K562 (cell line): Measurements from ENCODE around the gene ZNF641. TPM values are rescaled to one million over a fixed set of nuclear protein-coding genes. Genes with fewer than 3 reads are reported as not detected.

Experiments
- CCNT2 ChIP-seq: IDR thresholded peaks from 2 replicates; pipeline ENCODE4 v1.6.1; 2011; ENCODE audit warnings: borderline replicate concordance, low read depth, mild to moderate bottlenecking, moderate library complexity, mixed read lengths, low read length; ENCODE audit not compliant: insufficient read length; ENCODE audit errors: extremely low read depth
- E4F1 ChIP-seq: fragments of 250-450 bp; sonication (Bioruptor Pico); IDR thresholded peaks from 2 replicates; pipeline ENCODE4 v1.5.0; 2021; ENCODE audit warnings: mild to moderate bottlenecking, borderline replicate concordance
- ESRRB ChIP-seq: fragments of 250-450 bp; sonication (Bioruptor Pico); IDR thresholded peaks from 2 replicates; pipeline ENCODE4 v1.5.0; 2020; ENCODE audit warnings: mild to moderate bottlenecking, moderate library complexity, borderline replicate concordance
- HNRNPLL ChIP-seq: fragments of 200-400 bp; formaldehyde crosslinking; IDR thresholded peaks from 2 replicates; pipeline ENCODE4 v1.6.1; 2017; ENCODE audit warnings: low read length, low read depth, mild to moderate bottlenecking; ENCODE audit not compliant: poor library complexity, severe bottlenecking
- KDM5B ChIP-seq: fragments of 200-600 bp; sonication (generic); IDR thresholded peaks from 2 replicates; pipeline ENCODE4 v1.6.1; 2012; ENCODE audit warnings: low read depth, mild to moderate bottlenecking, moderate library complexity, low read length, control low read depth, inconsistent platforms; ENCODE audit not compliant: insufficient replicate concordance
- MXD1 ChIP-seq: fragments of 250-450 bp; sonication (Bioruptor Pico); IDR thresholded peaks from 2 replicates; pipeline ENCODE4 v1.8.0; 2021; ENCODE audit warnings: borderline replicate concordance, mild to moderate bottlenecking, moderate library complexity; ENCODE audit not compliant: poor library complexity, severe bottlenecking
- NR3C1 ChIP-seq: sonication (generic); formaldehyde crosslinking; IDR thresholded peaks from 2 replicates; pipeline ENCODE4 v1.8.1; 2022; ENCODE audit warnings: missing genetic modification reagents
- PHF8 ChIP-seq: fragments of 200-600 bp; sonication (generic); IDR thresholded peaks from 2 replicates; pipeline ENCODE4 v1.6.1; 2012; ENCODE audit warnings: mixed run types, mild to moderate bottlenecking, inconsistent platforms, low read length, moderate library complexity, borderline replicate concordance
- SRF ChIP-seq, 2 experiments: fragments of 250-450, 450-650 bp in 1 of 2; sonication (Bioruptor Pico) in 1 of 2; sonication (generic) in 1 of 2; formaldehyde crosslinking; IDR thresholded peaks; 2 replicates each; pipeline versions ENCODE4 v1.5.0 to v1.5.1; 2020 to 2022; ENCODE audit warnings: mild to moderate bottlenecking in 1 of 2, missing genetic modification reagents in 1 of 2
- TAF1 ChIP-seq: IDR thresholded peaks from 2 replicates; pipeline ENCODE4 v1.6.1; 2011; ENCODE audit warnings: mild to moderate bottlenecking, low read length, moderate library complexity; ENCODE audit not compliant: insufficient read depth, control insufficient read depth, severe bottlenecking; ENCODE audit errors: extremely low read depth
- TAL1 ChIP-seq: fragments of 450-650 bp; IDR thresholded peaks from 2 replicates; pipeline ENCODE4 v1.6.1; 2016; ENCODE audit warnings: mild to moderate bottlenecking
- UBTF ChIP-seq, 2 experiments: IDR thresholded peaks; 2 replicates each; pipeline ENCODE4 v1.6.1; 2012; ENCODE audit warnings: improper control_type of control experiment in 2 of 2, low read depth in 2 of 2, low read length in 2 of 2, borderline replicate concordance in 1 of 2
- YY1 ChIP-seq, 3 experiments: IDR thresholded peaks; 2 replicates each; pipeline ENCODE4 v1.6.1; 2011; ENCODE audit warnings: low read length in 2 of 3, mild to moderate bottlenecking in 2 of 3, moderate library complexity in 2 of 3, borderline replicate concordance in 1 of 3, control low read depth in 1 of 3, low read depth in 1 of 3; ENCODE audit not compliant: insufficient read depth in 3 of 3, insufficient replicate concordance in 2 of 3, control insufficient read depth in 1 of 3, insufficient read length in 1 of 3; ENCODE audit errors: extremely low read depth in 1 of 3
- ZBTB17 ChIP-seq: fragments of 450-650 bp; formaldehyde crosslinking; IDR thresholded peaks from 2 replicates; pipeline ENCODE4 v1.4.0; 2020; ENCODE audit warnings: mild to moderate bottlenecking
- ZNF12 ChIP-seq: sonication (generic); formaldehyde crosslinking; IDR thresholded peaks from 2 replicates; pipeline ENCODE4 v1.4.0; 2020; ENCODE audit warnings: mild to moderate bottlenecking, missing genetic modification reagents
- ZNF561 ChIP-seq: fragments of 450-650 bp; formaldehyde crosslinking; conservative IDR thresholded peaks from 2 replicates; pipeline ENCODE4 v1.4.0; 2020; ENCODE audit warnings: mild to moderate bottlenecking, moderate library complexity
- ZNF639 ChIP-seq, 2 experiments: fragments of 200-800 bp in 1 of 2; sonication (Bioruptor generic) in 1 of 2; sonication (generic) in 1 of 2; formaldehyde crosslinking in 1 of 2; IDR thresholded peaks in 1 of 2; conservative IDR thresholded peaks in 1 of 2; 2 replicates each; pipeline versions ENCODE4 v1.5.0 to v1.6.1; 2016 to 2020; ENCODE audit warnings: missing compliant biosample characterization in 1 of 2, missing genetic modification characterization in 1 of 2, missing genetic modification reagents in 1 of 2
- polyA plus RNA-seq, 8 experiments: library from polyadenylated mRNA; depleted of rRNA in 4 of 8; stranded (reverse) in 5 of 8; unstranded in 3 of 8; fragments of >200 nt; fragmentation: Nextera tagmentation in 2 of 8; fragmentation: Illumina TruSeq in 1 of 8; extraction: Ambion mirVana in 2 of 8; extraction: Trizol in 1 of 8; gene quantifications; 2 replicates each; pipeline versions ENCODE4 v1.2.1 to v1.2.3, GENCODE V29; 2011 to 2014; ENCODE audit warnings: inconsistent platforms in 1 of 8, missing spikeins in 1 of 8
- total RNA-seq, 7 experiments: library from RNA; depleted of rRNA in 6 of 7; stranded (reverse); fragments of >200 nt in 6 of 7; fragmentation: Illumina TruSeq in 2 of 7; extraction: Trizol in 2 of 7; gene quantifications; 2 replicates each; pipeline versions ENCODE4 v1.2.1 to v1.2.3, GENCODE V29; 2011 to 2021; ENCODE audit warnings: low replicate concordance in 1 of 7

Gene ZNF641
- total and polyA plus RNA-seq, 9 of the 15 experiments (the other 6 are each of a cell fraction or from before 2014, with no cell fraction given): 2.5 to 15.6 (median 9.2) TPM

GRCh38 chr12:48296586-48297282, 54.0 kb downstream of the ZNF641 start (continued):
- TF ChIP-seq KDM5B (peak; percentile 51), ESRRB (CRISPR knock-in tag) (no peak), E4F1 (no peak), ZNF639 (CRISPR knock-in tag; conservative IDR thresholded peaks at IDR 0.05 in 1 of 2, IDR thresholded peaks at IDR 0.05 in 1 of 2) (0 out of 4 replicates have a peak, but pooled peaks of 1 of the 2 experiments have one; percentile 27), SRF (CRISPR knock-in tag; IDR thresholded peaks at IDR 0.05) (peak in 1 of 2 experiments; percentile 57; a peak in 1 of 4 replicates), PHF8 (peak; percentile 51; the same call in 1 of the 2 replicates), ZNF12 (no peak), YY1 (IDR thresholded peaks at IDR 0.05; ENCODE audit: borderline replicate concordance in 1 of 3, control insufficient read depth in 1 of 3, extremely low read depth in 1 of 3, insufficient read depth in 3 of 3, insufficient read length in 1 of 3, insufficient replicate concordance in 2 of 3, low read depth in 1 of 3, low read length in 2 of 3) (peak in 2 of 3 experiments; percentile 42 to 61), MXD1 (CRISPR knock-in tag) (no peak), HNRNPLL (peak; percentile 81), TAF1 (peak; percentile 77), UBTF (IDR thresholded peaks at IDR 0.05; ENCODE audit: borderline replicate concordance in 1 of 2, low read depth in 2 of 2, low read length in 2 of 2) (peak; percentile 49 to 83; a peak in 2 of 4 replicates), ZNF561 (CRISPR knock-in tag) (no peak), TAL1 (no peak), ZBTB17 (CRISPR knock-in tag) (no peak), NR3C1 (CRISPR knock-in tag) (no peak), CCNT2 (no peak)
